Choroid plexus epithelial cell (primary cell): Measurements from ENCODE around the gene SPA17.

Source experiments
- DNase-seq: peaks from one replicate; pipeline ENCODE4 v3.0.0-alpha.2; 2010; ENCODE audit warnings: low read depth
- H3K4me3 ChIP-seq: 2 replicates; pipeline ENCODE4 v1.5.1; 2011; ENCODE audit warnings: low read depth, mild to moderate bottlenecking, control low read depth, low read length, moderate library complexity
- TF ChIP-seq, protein P1 (sequence below): conservative IDR thresholded peaks from 2 replicates; pipeline ENCODE4 v1.5.1; 2011; ENCODE audit warnings: low read depth, mild to moderate bottlenecking, control low read depth, inconsistent platforms, low read length, moderate library complexity

The SPA17 gene

DNA sequence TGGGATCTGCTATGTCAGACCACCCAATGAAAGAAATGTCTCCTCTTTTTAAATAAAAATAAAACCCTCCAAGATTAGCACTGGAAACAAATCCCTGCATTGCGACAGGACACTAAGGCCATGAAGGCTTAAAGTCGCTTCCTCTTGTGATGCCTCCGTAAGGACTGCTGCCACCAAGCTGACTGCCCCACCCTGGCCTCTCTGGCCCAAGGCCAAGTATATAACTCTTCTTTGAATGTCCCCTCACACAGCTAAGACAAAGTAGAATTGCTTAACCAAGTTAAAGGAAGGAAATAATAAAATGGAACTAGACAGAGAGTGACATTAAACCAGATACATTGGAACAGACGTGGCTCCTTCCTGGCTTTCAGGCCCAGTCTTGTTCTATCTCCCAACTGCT is 58.5 kb downstream of the SPA17 start:
- no peak for DNase-seq
- TF ChIP-seq, protein P1, sequence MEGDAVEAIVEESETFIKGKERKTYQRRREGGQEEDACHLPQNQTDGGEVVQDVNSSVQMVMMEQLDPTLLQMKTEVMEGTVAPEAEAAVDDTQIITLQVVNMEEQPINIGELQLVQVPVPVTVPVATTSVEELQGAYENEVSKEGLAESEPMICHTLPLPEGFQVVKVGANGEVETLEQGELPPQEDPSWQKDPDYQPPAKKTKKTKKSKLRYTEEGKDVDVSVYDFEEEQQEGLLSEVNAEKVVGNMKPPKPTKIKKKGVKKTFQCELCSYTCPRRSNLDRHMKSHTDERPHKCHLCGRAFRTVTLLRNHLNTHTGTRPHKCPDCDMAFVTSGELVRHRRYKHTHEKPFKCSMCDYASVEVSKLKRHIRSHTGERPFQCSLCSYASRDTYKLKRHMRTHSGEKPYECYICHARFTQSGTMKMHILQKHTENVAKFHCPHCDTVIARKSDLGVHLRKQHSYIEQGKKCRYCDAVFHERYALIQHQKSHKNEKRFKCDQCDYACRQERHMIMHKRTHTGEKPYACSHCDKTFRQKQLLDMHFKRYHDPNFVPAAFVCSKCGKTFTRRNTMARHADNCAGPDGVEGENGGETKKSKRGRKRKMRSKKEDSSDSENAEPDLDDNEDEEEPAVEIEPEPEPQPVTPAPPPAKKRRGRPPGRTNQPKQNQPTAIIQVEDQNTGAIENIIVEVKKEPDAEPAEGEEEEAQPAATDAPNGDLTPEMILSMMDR, result no peak
- no peak overlapping the region for H3K4me3 ChIP-seq

DNA sequence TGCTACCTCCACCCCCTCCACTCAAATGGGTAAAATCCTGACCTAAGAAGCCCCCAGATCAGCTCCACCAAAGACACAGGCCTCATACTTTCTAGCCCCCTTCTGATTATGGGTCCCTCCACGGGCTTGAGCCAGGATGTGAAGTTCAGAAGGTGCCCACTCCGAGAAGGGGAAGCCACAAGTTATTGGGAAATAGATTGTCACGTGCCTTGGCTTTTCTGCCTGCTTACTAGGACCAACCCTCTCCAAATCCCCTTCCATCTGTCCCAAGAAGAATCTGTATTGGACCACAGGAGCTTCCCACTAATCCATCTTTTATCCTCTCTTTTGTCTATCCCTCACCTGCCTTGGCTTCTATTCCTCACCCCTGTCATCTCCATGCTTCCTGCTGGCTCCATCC is 63.0 kb downstream of the SPA17 start:
- no peak for DNase-seq
- H3K4me3 ChIP-seq, result no peak overlapping the region
- TF ChIP-seq, protein P1, result no peak

DNA sequence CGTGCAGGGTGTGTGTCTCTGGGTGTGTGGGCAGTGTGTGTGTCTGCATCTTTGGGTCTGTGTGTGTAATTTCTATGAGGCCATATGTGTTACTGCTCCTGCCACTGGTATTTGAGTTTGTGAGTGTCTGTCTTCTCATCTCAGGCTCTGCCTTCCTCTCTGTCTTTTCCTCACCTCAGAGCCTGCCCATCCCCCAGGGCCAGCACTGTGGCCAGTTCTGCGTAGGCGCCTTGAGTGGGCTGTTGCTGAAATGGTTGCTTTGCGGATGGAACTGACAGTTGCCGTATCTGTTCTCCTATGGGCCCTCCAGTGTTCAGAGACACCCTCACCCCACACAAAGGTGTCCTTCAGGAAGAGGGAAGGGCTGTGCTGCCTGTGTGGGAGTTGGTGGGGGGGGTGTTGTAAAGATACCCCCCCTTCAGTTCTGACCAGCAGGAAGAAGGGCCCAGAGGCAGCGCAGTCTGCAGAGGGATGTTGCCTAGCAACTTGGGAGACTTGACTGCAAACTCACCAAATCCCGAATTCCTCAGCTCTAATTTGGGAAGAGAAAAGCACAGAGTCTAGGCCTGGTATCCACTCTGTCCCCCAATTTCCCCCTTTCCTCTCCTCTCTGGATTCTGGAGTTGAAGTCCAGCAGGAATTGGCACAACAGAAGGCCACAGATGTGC is 64.1 kb downstream of the SPA17 start:
- no peak overlapping the region for H3K4me3 ChIP-seq
- TF ChIP-seq, protein P1, result no peak
- DNase-seq, result no peak

DNA sequence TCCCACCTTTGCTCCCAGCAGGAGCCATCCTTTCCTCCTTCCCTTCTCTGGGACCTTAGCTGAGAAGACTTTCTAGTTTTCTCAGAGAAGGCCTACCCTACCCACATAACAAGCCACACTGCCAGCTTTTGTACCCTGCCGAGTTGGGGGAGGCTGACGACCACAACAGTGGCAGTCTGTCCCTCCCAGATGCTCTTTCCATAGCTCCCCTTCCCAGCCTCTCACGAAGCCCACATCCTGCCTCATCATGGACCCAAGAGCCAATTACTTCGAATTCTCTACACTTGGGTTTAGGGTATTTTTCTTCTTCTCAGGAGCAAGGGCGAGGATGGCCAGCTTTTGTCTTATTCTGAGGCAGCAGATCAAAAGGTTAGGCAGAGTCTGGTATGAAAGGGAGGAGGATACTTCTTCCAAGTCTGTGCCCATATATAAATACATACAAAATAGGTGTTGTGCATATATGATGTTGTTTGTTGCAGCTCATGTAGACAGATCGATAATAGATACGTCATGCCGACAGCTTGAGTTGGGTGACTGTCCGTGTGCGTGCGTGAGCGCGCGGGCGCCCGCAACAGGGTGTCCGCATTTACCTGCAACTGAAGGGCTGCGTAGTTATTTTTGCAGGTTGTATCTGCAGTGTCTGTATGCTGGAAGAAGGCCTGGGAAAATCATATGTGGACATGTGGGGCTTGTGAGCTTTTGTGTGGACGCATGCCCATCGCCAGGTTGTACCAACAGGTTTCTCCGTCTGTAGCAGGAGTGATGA is 65.2 kb downstream of the SPA17 start:
- no peak for DNase-seq
- H3K4me3 ChIP-seq, result peak overlapping the region; percentile 58
- TF ChIP-seq, protein P1, result no peak

DNA sequence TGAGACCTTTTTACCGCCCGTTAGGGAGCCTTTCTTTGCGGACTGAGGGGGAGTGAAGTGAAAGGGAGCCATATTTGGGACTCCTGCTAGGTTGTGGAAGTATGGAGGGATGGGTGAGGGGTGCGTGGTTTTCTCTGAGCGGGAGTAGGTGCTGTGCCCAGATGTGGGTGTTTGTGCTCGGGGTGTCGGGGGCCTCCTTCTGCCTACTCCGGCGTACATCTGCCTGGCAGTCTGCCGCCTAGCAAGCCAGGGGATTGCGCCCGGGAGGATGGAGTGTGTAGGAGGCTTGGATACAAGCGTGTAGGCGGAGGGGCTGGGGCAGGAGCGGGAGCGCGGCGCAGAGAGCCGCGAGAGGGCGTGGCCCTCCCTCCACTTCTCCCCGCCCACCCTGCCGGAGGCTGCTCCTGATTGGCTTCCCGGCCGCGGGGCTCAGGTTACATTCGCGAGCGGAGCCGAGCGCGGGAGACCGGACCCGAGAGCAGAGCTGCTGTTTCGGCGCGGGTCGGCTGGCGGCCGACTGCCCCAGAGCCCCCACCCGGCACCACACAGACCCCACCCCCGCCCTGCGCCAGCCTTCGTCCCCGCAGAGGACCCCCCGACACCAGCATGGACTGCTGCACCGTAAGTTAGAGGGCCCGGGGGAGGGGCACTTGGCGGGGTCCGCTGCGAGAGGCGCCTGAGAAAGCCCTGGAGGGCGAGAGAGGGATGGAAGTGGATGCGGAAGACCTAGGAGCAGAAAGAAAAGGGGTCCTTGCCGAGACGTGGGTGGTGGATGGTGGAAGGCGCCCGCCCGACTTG is 66.0 kb downstream of the SPA17 start, which contains the start of gene NRGN:
Gene NRGN (plus strand): TSS at position 464 of the 798 bp plus-strand sequence. CDS start 143 bp downstream, at position 607.
- DNase-seq, result peak; percentile 89
- TF ChIP-seq, protein P1, result no peak
- peak within 1 kb of the TSS; percentile 58 for H3K4me3 ChIP-seq

DNA sequence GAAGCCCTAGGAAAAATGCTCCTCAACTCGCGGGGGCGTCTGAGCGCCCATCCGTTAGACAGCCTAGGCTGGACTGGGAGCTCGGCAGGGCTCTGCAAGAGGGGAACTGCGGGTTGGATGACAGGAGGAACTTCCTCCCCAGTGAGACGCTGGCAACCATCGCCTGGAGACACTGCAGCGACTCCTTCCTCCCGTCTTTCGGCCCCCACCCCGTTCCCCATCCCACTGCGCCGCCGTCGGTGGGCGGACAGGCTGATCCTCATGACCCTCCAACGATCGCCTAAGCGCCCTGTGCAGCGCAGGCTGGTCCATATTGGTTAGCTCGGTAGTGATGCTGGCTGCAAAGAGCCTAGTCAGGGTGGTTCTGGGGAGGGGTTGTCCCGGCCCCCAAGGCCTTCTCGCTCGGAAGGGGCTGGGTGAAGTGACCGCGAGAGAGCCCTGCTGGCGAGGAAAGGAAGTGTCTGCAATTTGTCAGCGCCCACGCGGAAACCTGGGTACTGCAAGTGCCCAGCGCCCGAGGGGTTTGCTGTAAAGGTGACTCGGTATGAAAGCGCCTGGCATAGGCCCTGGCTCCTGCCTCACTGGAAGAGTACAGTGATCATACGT is 66.7 kb downstream of the SPA17 start:
- peak overlapping the region; percentile 55 for H3K4me3 ChIP-seq
- TF ChIP-seq, protein P1, result peak; percentile 62
- peak; percentile 27 for DNase-seq
